ENCODE measurements around the gene SOX18.
"Not testable (repeated sequence)": the region's sequence is repeated elsewhere in the genome, so short reads cannot be mapped to it uniquely, and the experiment has no call there.

Gene SOX18

GRCh38 chr20:64023361-64024140 lies 25.9 kb downstream of the SOX18 start:
- no peak for DNase-seq (ENCODE audit: low read depth, low spot score)

- DNase-seq (ENCODE audit: low read depth, low spot score) = no peak
These were observed 26.6 kb downstream of the SOX18 start for GRCh38 chr20:64022671-64023360.

GRCh38 chr20:64021124-64021975 lies 28.1 kb downstream of the SOX18 start:
- no peak for DNase-seq (ENCODE audit: low read depth, low spot score)

- no peak for DNase-seq (ENCODE audit: low read depth, low spot score)
These were observed 33.8 kb downstream of the SOX18 start for GRCh38 chr20:64015635-64016034.

GRCh38 chr20:64012385-64013154 lies 36.9 kb downstream of the SOX18 start:
- DNase-seq (ENCODE audit: low read depth, low spot score) = not testable (repeated sequence)

- DNase-seq (ENCODE audit: low read depth, low spot score) = no peak
These were observed 38.1 kb downstream of the SOX18 start for GRCh38 chr20:64011366-64011779.

- DNase-seq (ENCODE audit: low read depth, low spot score) = no peak
These were observed 38.7 kb downstream of the SOX18 start for GRCh38 chr20:64010711-64011237.

GRCh38 chr20:64009811-64010387 lies 39.5 kb downstream of the SOX18 start:
- DNase-seq (ENCODE audit: low read depth, low spot score) = no peak

- DNase-seq (ENCODE audit: low read depth, low spot score) = no peak
These were observed 42.5 kb downstream of the SOX18 start for GRCh38 chr20:64006902-64007301.

- no peak for DNase-seq (ENCODE audit: low read depth, low spot score)
These were observed 42.9 kb downstream of the SOX18 start for GRCh38 chr20:64006490-64006889.

- no peak for DNase-seq (ENCODE audit: low read depth, low spot score)
These were observed 44.0 kb downstream of the SOX18 start for GRCh38 chr20:64005394-64005793.

- no peak for DNase-seq (ENCODE audit: low read depth, low spot score)
These were observed 45.3 kb downstream of the SOX18 start for GRCh38 chr20:64003960-64004725.

- DNase-seq (ENCODE audit: low read depth, low spot score) = no peak
These were observed 47.8 kb downstream of the SOX18 start for GRCh38 chr20:64001607-64002011.

- DNase-seq (ENCODE audit: low read depth, low spot score) = no peak
These were observed 48.5 kb downstream of the SOX18 start for GRCh38 chr20:64000906-64001305.

Measured in activated naive CD8-positive, alpha-beta T cell treated with anti-CD3 and anti-CD28 coated beads, Interleukin-2, amount 50 U/mL, for 16 hours (primary cell).